ENCODE measurements around the gene KCNH4. TPM values are rescaled to one million over a fixed set of nuclear protein-coding genes. Genes with fewer than 3 reads are reported as not detected.

KCNH4 gene
- total and polyA plus RNA-seq, 9 of the 15 experiments (the other 6 are each of a cell fraction or from before 2014, with no cell fraction given), result 0.10 to 1.8 (median 0.50) TPM

GRCh38 chr17:42180922-42181850 is at the start of gene KCNH4 (continued):
- TF ChIP-seq POLR2AphosphoS2 (IDR thresholded peaks at IDR 0.05; ENCODE audit: low read length) (no peak), ELK1 (CRISPR knock-in tag; IDR thresholded peaks at IDR 0.05) (no peak), ZNF23 (CRISPR knock-in tag; IDR thresholded peaks at IDR 0.05) (no peak), THAP7 (CRISPR knock-in tag; IDR thresholded peaks at IDR 0.05) (no peak), PHB (CRISPR knock-in tag; IDR thresholded peaks at IDR 0.05) (no peak), PURB (CRISPR knock-in tag; IDR thresholded peaks at IDR 0.05; ENCODE audit: low read depth) (no peak), ERF (CRISPR knock-in tag; IDR thresholded peaks at IDR 0.05) (no peak), CREB5 (CRISPR knock-in tag; IDR thresholded peaks at IDR 0.05) (no peak), PPARD (CRISPR knock-in tag; IDR thresholded peaks at IDR 0.05) (no peak), HLTF (IDR thresholded peaks at IDR 0.05) (no peak), MBD1 (CRISPR knock-in tag; IDR thresholded peaks at IDR 0.05) (no peak), DACH1 (IDR thresholded peaks at IDR 0.05; ENCODE audit: partially characterized antibody) (no peak), ARID4B (CRISPR knock-in tag; IDR thresholded peaks at IDR 0.05) (peak; percentile 95), TCFL5 (CRISPR knock-in tag; conservative IDR thresholded peaks at IDR 0.05) (no peak), ETS1 (conservative IDR thresholded peaks at IDR 0.05; ENCODE audit: control insufficient read depth, low read depth, low read length) (peak; percentile 25; the same call in 1 of the 2 replicates), HDAC2 (IDR thresholded peaks at IDR 0.05) (peak; percentile 66; the same call in 1 of the 2 replicates)

Data from K562 (cell line).